Measurements from ENCODE around the gene PXMP4.
A peak's percentile ranks its signal among the peaks of the same experiment; 100 is the strongest.

- TF ChIP-seq POLR2A (IDR thresholded peaks at IDR 0.05) (no peak), CTCF (IDR thresholded peaks at IDR 0.05) (peak; percentile 85 to 95 (median 90)), EP300 (IDR thresholded peaks at IDR 0.05; ENCODE audit: low read depth) (no peak)
These were observed 11.6 kb upstream of the PXMP4 start, which contains the start of gene ZNF341 for GRCh38 chr20:33731693-33732165.

Measured in transverse colon (tissue), 3 donors.